ENCODE data around the gene TMA7B.

Gene TMA7B

DNA sequence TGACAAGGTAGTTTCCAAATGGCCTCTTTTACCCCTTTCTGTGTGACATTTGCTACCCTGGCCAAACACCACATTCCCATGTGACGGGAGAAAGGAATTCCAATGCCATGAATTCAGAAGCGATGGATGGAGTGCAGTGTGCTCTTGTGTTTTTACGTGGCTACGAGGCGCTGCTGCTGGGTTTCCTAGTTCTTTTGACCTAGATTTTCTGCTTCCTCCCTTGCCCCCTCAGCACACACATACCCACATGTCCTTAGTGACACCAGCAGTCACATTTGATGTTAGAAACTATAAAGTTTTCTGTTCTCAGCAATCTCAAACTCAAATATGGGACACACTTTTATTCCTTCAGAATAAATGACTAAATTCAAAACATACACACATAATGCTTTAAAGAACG, 7.8 kb upstream of the TMA7B start:
- DNase-seq (ENCODE audit: low spot score), result no peak

DNA sequence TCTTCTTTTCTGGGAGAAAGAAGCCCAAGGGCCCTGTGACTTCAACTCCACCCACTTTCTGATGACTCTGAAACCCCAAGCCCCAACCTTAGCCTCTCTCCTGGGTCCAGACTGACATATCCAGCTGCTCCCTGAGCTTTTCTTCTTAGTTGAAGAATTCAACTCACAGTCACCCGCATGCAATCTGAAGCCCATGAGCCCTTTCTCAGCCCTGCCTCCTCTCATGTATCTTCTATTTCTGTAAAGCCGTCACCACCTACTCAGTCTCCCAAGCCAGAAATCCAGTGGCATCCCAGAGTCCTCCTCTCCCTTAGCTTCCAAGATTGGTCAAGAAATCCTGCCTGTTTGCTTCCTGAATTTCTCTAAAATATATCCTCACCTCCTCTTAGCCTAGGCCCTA, 7.1 kb upstream of the TMA7B start:
- no peak for DNase-seq (ENCODE audit: low spot score)

DNA sequence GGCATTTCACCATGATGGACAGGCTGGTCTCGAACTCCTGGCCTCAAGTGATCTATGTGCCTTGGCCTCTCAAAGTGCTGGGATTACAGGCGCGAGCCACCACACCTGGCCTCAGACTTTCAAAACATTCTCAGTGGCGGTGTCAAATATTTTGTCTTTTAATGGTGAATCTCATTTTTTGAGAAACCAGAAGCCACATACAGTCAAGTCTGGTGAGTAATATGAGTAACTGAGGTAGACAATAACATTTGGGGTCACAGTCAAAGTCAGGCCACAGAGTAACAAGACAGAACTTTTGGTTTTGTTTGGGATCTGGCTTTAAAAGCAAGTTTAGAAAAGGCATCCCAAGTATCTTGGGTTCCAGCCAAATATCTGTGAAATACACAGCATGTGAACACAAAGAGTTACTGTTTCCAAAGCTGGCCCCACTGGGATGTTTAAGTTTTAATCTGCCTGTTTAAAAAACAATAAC, 5.6 kb upstream of the TMA7B start:
- DNase-seq (ENCODE audit: low spot score), result peak; percentile 50

DNA sequence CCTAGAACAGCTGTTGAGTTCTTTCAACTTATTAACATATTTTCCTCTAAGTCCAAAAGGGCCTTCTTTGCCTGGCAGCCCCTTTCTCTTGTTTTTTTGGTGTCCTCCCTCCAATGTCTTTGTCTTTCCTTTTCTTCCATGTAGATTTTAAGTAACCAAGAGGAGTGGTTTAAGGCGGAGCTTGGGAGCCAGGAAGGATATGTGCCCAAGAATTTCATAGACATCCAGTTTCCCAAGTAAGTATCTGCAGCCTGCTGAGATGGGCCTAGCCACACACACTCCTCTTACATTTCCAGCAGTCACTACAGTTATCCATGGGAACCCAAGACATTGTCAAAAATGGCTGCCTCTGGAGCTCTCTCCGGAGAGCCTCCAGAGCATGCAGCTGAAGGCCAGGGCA, 4.5 kb upstream of the TMA7B start:
- DNase-seq (ENCODE audit: low spot score), result no peak

DNA sequence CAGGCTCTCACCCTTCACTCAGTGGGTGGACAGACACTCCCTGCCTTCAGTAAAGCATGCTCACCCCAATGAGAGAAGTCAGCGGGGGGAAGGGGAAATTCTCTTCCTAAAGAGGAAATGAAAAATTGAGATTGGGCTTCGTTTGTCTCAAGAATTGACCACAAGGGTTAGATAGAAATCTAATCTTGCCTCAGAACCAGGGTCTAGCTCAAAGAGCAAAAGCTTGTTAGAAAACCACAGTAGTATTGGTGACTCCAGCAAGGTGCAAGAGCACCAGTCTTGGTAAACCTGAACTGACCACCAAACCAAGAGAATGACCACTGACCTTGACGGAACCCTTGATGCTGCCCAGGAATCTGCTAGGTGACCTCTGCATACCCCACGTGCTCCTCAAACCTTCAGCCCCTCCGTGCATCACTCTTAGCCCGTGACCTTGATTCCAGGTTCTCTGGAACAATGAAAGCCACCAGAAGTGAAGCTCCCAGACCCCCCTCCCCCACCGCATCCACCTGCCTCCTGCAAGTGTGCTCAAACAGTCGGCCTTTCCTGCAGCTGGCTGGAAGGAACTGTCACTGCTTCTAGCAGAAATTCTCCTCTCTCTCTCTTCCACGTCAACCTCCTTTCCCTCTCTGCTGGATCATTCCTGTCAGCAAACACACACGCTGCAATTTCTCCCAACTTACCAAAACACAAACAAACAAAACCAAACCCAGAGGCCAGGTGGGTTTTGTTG, 3.1 kb upstream of the TMA7B start:
- DNase-seq (ENCODE audit: low spot score), result no peak

DNA sequence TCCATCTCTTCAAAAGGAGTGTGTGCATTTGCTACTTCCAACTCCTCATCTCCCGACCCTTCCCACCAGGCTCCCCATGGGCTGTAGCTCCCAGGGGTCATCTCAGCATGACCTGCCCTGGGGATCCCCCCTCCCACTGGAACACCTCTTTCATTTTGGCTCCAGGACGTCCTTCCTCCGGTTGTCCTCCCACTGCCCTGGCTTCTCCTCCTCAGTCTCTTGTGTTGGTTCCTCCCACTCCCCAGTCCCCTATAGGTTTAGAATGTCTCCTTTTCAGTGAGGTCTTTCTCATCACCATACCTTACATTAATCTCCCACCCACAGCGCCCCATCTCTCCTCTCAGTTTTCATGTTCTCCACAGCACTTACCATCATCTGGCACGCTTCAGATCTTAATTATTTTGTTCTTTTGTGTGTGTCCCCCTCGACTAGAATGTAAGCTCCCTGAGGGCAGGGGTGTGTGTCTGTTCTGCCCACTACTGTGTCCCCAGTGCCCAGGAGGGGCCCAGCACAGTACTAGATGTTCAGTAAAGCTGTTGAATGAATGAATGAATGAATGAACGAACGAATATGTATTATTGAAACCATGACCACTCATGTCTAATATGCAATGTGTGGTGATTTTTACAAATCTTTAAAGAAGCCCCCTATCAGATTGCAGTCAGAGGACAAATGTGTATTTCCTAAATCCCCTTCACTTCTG, 2.0 kb upstream of the TMA7B start:
- no peak for DNase-seq (ENCODE audit: low spot score)

DNA sequence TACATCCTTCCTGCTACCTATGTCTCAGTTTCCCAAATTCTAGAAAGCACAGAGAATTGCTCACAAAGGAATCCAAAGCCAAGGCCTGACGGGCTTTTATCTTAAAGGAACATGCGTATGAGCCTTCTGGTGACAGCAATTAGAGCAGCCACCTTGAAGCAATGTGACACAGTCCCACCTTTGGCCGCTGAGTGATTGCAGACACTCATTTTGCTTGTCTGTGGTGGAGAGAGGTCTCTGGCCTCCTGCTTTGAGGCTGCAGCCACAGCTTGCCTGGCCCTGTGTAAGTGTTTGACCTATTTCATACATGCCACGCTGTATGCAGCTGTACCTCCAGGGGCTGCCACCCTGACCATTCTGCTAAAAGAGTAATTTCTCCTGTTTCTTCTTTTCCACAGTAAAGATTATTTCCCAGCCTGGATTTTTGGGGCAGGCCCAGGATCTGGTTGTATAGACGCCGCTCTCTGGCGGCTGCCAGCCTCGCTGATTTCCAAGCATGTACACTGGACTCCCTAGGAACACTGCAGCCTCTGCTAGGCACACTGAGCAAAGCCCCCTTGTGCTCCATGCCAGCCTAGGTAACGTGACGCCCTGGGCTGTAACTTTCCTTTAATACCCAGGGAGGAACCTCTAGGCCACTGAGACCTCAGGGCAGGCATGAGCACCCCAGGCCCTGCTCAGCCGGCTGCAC, 1.1 kb upstream of the TMA7B start:
- no peak for DNase-seq (ENCODE audit: low spot score)

DNA sequence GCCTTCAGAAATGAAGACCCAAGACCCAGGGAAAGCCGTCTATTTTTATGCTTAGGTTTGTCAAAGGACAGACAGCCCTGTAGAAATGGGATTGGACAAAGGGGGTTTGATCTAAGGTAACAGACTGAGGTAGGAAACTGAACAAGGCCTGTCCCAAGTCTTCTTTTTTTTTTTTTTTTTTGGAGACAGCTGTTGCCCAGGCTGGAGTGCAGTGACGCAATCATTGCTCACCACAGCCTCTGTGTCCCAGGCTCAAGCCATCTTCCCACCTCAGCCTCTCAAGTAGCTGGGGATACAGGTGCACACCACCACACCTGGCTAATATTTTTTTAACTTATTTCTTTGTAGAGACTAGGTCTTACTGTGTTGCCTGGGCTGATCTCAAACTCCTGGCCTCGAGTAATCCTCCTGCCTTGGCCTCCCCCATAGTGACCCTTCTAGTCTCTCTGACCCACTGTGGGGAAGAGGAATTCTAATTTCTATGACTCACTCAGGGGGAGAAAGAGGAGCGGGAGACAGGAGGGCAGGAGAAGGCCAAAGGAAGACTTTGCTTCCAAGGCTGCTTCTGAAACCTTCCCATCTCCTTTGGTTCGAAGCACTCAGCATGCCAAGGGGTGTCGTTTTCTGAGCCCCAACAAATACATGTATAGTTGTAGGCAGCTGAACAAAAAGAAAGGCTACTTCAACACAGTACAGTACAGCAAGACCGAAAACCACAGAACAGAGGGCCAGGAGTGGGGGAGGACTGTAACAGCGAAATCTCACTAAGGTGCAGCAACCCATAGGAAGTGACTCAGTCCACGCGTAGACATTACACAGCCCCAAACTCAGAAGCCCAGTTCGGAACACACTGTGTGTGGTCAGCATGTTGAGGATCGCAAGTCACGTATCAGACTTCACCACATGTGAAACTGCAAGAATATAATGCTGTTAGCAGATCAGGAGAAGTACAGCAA, 872 bp downstream of the TMA7B start:
- no peak for DNase-seq (ENCODE audit: low spot score)

DNA sequence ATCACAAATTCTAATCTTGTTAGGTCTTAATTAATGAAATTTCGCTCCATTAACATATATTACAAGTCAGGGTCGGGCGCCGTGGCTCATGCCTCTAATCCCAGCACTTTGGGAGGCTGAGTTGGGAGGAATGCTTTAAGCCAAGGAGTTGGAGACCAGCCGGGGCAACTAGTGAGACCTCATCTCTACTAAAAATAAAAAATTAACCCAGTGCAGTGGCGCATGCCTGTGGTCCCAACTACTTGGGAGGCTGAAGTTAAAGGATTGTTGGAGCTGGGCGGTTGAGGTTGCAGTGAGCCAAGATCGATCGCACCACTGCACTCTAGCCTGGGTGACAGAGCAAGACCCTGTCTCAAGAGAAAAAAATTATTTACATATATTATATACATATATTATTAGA, 1.9 kb downstream of the TMA7B start:
- no peak for DNase-seq (ENCODE audit: low spot score)

DNA sequence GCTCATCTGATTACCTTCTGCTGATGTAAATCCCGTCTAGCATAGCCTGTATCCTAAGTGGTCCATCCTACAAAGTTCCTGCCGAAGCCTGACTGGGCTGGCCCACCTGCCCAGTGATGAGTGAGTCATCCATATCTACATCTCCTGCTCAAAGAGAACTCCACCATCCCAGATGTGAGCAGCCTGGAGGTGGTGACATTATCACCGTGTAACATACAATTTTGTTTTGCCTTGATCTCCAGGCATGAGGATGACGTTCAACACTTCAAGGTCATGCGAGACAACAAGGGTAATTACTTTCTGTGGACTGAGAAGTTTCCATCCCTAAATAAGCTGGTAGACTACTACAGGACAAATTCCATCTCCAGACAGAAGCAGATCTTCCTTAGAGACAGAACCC, 5.6 kb downstream of the TMA7B start:
- DNase-seq (ENCODE audit: low spot score), result no peak

DNA sequence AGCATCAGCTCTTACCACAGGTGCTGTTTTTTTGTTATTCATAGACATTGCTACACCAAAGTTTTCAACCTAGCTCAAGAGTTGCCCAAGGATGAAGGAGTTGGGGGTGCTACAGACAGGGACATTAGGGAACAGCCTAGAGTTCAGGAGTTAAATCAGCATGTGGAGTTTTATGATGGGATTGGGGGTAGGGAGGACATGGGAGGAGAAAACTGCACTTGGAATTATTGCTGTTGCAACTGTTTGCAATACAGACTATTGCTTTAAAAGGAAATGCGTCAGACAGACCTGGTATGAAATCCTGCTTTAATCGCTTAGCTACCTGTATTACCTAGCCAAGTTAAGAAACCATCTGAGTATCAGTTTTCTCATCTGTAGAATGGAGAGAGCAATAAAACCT, 6.3 kb downstream of the TMA7B start:
- no peak for DNase-seq (ENCODE audit: low spot score)

DNA sequence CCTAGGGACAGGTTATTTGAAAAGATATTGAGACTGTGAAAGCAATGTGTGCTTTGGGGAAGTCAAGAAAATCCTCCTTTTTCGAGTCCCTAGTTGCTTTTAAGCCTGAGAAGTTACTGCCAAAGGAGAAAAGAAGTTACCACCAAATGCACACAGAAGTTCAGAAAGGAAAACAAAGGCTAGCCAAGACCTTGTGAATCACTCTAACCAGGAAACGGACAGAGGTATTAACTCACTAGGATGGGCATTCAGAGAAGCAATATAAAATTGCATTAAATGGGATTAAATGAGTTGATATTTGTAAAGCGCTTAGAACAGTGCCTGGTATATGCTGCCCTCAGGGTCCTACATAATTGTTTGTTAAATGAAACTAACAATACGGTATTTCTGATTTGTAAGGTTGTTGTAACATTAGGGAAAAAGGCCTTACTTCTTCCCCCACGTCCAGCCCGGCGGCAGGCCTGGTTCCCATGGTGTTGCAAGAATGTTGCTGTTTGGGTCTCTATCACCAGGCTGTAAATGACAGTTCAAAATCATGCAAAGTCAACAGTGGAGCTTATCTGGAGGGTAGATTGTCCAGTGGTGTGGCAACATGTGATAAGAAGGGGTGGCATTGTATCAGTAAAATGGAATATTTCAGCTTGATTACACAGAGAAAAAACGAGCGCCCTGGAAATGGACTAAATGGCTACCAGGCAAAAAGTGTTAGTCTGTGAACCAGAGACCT, 7.1 kb downstream of the TMA7B start:
- DNase-seq (ENCODE audit: low spot score), result no peak

DNA sequence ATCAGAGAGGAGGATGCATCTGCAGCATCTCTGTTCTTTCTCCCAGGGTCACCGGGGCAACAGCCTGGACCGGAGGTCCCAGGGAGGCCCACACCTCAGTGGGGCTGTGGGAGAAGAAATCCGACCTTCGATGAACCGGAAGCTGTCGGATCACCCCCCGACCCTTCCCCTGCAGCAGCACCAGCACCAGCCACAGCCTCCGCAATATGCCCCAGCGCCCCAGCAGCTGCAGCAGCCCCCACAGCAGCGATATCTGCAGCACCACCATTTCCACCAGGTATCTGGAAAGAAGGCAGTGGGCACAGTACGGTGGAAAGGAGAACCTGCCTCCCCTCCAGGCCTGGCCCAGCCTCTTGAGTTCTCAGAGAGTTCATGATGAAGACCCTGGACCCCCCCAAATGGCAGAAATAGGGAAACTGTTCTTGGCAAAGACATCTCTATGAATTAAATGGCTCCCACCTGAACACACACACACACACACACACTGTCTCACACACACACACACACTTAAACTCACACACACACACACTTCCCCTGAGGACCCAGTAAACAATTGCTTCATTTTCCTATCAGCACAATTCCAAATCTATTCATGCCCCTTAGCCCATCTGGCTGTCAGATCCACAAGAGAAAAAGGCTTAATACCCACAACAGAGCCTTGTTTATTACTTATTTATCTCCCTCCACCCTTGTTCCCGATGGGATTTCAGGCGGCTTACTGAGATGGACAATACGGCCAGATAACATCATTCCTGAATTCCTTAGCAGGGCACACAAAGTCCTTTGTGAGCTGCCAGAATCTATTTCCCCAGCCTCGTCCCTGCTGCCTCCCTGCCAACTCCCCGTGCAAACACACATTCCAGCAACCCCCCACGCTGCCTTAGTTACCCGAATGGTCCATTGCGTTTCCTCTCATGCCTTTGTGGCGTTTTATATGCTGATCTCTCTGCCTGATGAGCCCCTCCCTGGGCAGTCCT, 8.1 kb downstream of the TMA7B start:
- peak; percentile 38 for DNase-seq (ENCODE audit: low spot score)

DNA sequence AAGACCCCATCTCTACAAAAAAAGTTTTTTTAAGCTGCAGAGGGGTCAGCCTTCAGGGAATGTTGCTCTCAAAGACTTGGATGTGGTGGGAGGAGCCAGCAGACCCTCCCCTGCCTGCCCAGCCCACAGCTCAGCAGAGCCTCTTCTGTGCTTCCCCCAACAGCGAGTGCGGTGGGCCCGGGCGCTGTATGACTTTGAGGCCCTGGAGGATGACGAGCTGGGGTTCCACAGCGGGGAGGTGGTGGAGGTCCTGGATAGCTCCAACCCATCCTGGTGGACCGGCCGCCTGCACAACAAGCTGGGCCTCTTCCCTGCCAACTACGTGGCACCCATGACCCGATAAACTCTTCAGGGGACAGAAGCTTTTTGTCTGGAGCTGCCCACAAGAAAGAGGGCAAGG, 10.5 kb downstream of the TMA7B start:
- no peak for DNase-seq (ENCODE audit: low spot score)

DNA sequence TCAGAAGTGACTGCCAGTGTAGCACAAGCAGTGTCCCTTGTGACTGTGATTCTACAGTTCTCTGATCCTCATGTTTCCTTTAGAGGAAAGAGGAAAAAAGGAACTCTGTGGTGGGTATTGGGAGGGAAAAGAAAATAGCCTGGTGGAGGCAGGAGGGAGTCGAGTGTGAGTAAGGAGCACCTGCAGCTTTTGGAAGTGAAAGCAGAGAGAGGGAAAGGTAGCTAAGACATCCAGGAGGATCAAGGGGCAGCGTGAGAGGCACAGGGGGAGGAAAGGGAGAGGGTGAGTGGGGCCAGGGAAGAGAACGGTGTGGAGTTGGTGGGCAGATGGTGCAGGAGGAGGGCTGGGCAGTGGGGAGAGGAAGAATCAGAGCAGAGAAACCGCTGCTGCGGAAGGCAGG, 12.4 kb downstream of the TMA7B start:
- DNase-seq (ENCODE audit: low spot score), result no peak

DNA sequence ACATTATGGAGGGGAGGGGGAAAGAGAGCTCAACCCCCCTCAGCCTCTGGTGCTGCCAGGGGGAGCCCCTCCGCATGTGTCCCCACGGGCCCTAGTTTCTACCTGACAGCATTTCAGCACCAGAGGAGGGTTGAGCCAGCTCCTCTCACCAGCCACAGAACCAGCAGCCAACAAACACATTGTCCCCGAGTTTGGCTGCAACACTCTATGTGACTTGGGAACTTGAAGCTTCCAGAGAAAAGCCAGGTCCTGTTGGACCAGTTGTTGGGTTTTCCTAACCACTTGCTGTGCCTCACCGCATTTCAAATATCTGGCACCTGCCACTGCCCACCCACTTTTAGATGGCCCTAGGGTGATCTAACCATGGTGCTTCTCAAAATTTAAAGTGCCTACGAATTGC, 13.5 kb downstream of the TMA7B start:
- DNase-seq (ENCODE audit: low spot score), result no peak

DNA sequence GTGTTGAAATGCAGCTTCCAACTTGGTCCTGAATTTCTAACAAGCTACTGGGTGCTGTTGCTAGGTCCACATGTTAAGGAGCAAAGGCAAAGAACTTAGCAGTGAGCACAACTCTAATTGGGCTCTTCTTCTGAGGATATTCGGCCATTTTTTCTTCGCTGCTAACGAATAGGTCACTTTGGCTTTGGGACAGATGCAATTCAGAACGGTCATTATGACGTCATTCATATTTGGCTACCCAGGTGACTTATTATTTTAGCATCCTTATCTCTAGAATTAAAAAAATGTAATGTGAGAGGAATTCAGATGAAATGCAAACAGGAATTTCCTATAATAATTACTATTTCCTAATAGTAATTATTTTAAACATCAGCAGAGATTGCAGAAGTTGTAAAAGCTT, 13.9 kb downstream of the TMA7B start:
- DNase-seq (ENCODE audit: low spot score), result no peak

DNA sequence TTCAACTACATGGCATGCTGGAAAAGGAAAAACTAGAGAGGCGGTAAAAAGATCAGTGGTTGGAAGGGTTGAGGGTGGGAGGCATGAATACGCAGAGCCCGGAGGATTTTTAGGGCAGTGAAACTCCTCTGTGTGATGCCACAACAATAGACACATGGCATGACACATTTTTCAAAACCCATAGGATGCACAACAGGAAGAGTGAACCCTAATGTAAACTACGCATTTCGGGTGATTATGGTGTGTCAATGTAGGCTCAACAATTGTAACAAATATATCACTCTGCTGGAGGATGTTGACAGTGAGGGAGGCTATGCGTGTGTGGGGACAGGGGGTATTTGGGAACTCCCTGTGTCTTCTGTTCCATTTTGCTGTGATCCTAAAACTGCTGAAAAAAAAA, 18.9 kb downstream of the TMA7B start:
- no peak for DNase-seq (ENCODE audit: low spot score)

DNA sequence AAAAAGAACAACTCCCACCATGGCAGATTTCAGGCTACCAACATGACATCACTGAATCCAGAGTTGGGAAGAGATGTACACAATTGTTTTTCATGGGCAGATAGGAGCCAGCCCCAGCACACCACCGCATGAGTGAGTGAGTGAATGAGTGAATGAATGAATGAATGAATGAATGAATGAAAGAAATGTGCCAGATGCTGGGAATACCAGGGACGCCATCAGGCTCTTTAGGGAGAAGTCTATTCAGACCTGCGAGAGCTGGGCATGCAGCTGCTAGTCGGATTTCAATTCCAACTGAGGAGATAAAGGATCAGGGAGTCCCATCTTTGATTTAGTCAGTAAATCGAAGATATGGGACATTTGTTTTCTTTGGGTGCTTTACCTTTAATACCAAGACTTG, 19.3 kb downstream of the TMA7B start:
- no peak for DNase-seq (ENCODE audit: low spot score)

DNA sequence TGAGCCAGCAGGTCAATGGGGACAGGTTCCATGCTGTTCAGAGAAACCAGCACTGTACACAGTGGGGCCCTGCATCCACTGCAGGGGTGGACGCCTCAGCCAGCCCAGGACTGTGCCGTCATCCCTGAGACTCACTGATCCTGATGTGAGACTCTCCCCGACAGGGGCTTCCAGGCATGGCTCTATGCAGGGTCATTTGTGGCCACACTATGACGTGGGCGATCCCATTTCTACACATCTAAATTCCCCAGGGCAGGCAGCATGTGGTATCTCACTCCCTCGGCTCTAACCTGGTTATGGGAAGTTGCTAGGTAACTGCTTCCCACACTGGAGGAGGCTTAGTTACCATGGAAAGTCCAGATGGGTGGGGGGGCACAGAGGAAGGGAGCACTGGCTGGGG, 20.4 kb downstream of the TMA7B start:
- DNase-seq (ENCODE audit: low spot score), result no peak
